HepG2 (cell line): Measurements from ENCODE around the gene LBX2. TPM values are rescaled to one million over a fixed set of nuclear protein-coding genes. Genes with fewer than 3 reads are reported as not detected.
A peak's percentile ranks its signal among the peaks of the same experiment; 100 is the strongest.

Experiments
- ATF3 ChIP-seq: sonication (generic); formaldehyde crosslinking; IDR thresholded peaks from 2 replicates; pipeline ENCODE4 v1.4.0; 2020; ENCODE audit warnings: missing genetic modification reagents
- CHCHD3 ChIP-seq: sonication (generic); formaldehyde crosslinking; IDR thresholded peaks from 2 replicates; pipeline ENCODE4 v1.8.0; 2022; ENCODE audit warnings: mild to moderate bottlenecking, missing genetic modification reagents, moderate library complexity
- DMTF1 ChIP-seq: sonication (generic); formaldehyde crosslinking; IDR thresholded peaks from 2 replicates; pipeline ENCODE4 v1.4.0; 2020; ENCODE audit warnings: mild to moderate bottlenecking, missing genetic modification reagents
- KAT2B ChIP-seq: fragments of 150-350 bp; IDR thresholded peaks from 2 replicates; pipeline ENCODE4 v1.6.1; 2014; ENCODE audit warnings: low read depth, low read length, borderline replicate concordance
- MLLT10 ChIP-seq: sonication (generic); formaldehyde crosslinking; IDR thresholded peaks from 2 replicates; pipeline ENCODE4 v1.4.0; 2020; ENCODE audit warnings: missing genetic modification reagents
- MXD4 ChIP-seq: IDR thresholded peaks from 2 replicates; pipeline ENCODE4 v1.6.1; 2016; ENCODE audit warnings: mild to moderate bottlenecking, missing biosample characterization, missing genetic modification reagents
- NCOA2 ChIP-seq: sonication (generic); formaldehyde crosslinking; IDR thresholded peaks from 2 replicates; pipeline ENCODE4 v1.8.0; 2022; ENCODE audit warnings: inconsistent platforms
- NFE2L1 ChIP-seq: sonication (generic); formaldehyde crosslinking; IDR thresholded peaks from 2 replicates; pipeline ENCODE4 v1.4.0; 2020; ENCODE audit warnings: missing genetic modification reagents, mild to moderate bottlenecking, borderline replicate concordance
- ONECUT2 ChIP-seq: sonication (generic); formaldehyde crosslinking; IDR thresholded peaks from 2 replicates; pipeline ENCODE4 v1.4.0; 2020; ENCODE audit warnings: missing genetic modification reagents
- REL ChIP-seq: sonication (generic); formaldehyde crosslinking; conservative IDR thresholded peaks from 2 replicates; pipeline ENCODE4 v1.8.0; 2022; ENCODE audit warnings: mild to moderate bottlenecking, missing genetic modification reagents, moderate library complexity
- SCMH1 ChIP-seq: sonication (generic); formaldehyde crosslinking; IDR thresholded peaks from 2 replicates; pipeline ENCODE4 v1.9.0; 2021; ENCODE audit warnings: missing genetic modification reagents, mild to moderate bottlenecking, borderline replicate concordance
- SMC3 ChIP-seq: IDR thresholded peaks from 2 replicates; pipeline ENCODE4 v1.6.1; 2011; ENCODE audit warnings: low read length, improper control_type of control experiment
- TEAD3 ChIP-seq: optimal IDR thresholded peaks from 2 replicates; pipeline ENCODE3; 2016; ENCODE audit warnings: borderline replicate concordance
- TP53 ChIP-seq: sonication (generic); formaldehyde crosslinking; conservative IDR thresholded peaks from 2 replicates; pipeline ENCODE4 v1.4.0; 2020; ENCODE audit warnings: missing genetic modification reagents
- ZBTB38 ChIP-seq: sonication (generic); formaldehyde crosslinking; IDR thresholded peaks from 2 replicates; pipeline ENCODE4 v1.5.1; 2020; ENCODE audit warnings: mild to moderate bottlenecking, missing genetic modification reagents
- ZKSCAN8 ChIP-seq: IDR thresholded peaks from 2 replicates; pipeline ENCODE4 v1.6.1; 2016; ENCODE audit warnings: borderline replicate concordance, missing genetic modification reagents, missing compliant biosample characterization
- ZNF160 ChIP-seq: sonication (generic); formaldehyde crosslinking; IDR thresholded peaks from 2 replicates; pipeline ENCODE4 v1.8.0; 2022; ENCODE audit warnings: mild to moderate bottlenecking, inconsistent platforms, missing genetic modification reagents
- ZNF207 ChIP-seq: fragments of 450-650 bp; IDR thresholded peaks from 2 replicates; pipeline ENCODE4 v1.6.1; 2016; ENCODE audit warnings: antibody characterized with exemption, borderline replicate concordance
- ZNF260 ChIP-seq: sonication (generic); formaldehyde crosslinking; IDR thresholded peaks from 2 replicates; pipeline ENCODE4 v1.4.0; 2020; ENCODE audit warnings: missing genetic modification reagents, low read depth, mild to moderate bottlenecking, borderline replicate concordance
- ZNF543 ChIP-seq: sonication (generic); formaldehyde crosslinking; IDR thresholded peaks from 2 replicates; pipeline ENCODE4 v1.4.0; 2020; ENCODE audit warnings: mild to moderate bottlenecking, missing genetic modification reagents
- ZSCAN31 ChIP-seq: sonication (generic); formaldehyde crosslinking; IDR thresholded peaks from 2 replicates; pipeline ENCODE4 v1.5.0; 2020; ENCODE audit warnings: low read depth, mild to moderate bottlenecking, missing genetic modification reagents
- polyA plus RNA-seq, 8 experiments: library from polyadenylated mRNA; depleted of rRNA in 3 of 8; stranded (reverse) in 7 of 8; unstranded in 1 of 8; fragments of >200 nt; fragmentation: Illumina TruSeq in 4 of 8; extraction: Trizol in 4 of 8; gene quantifications; 2 replicates each; pipeline versions ENCODE4 v1.2.1 to v1.2.3, GENCODE V29; 2011 to 2016; ENCODE audit warnings: low read depth in 4 of 8, missing spikeins in 1 of 8, mixed read lengths in 1 of 8; ENCODE audit not compliant: insufficient read depth in 1 of 8
- total RNA-seq, 5 experiments: library from RNA; depleted of rRNA; stranded (reverse); fragments of >200 nt; fragmentation: Illumina TruSeq; extraction: Trizol; gene quantifications; 2 replicates each; pipeline ENCODE4 v1.2.3, GENCODE V29; 2016; ENCODE audit warnings: low read depth in 1 of 5
- TF ChIP-seq, protein P1 (sequence below): sonication (generic); formaldehyde crosslinking; IDR thresholded peaks from 2 replicates; pipeline ENCODE4 v1.8.1; 2023; ENCODE audit warnings: mild to moderate bottlenecking, moderate library complexity, missing genetic modification reagents
- TF ChIP-seq, protein P2 (sequence below): sonication (generic); formaldehyde crosslinking; IDR thresholded peaks from 2 replicates; pipeline ENCODE4 v1.5.1; 2020; ENCODE audit warnings: missing genetic modification reagents, mild to moderate bottlenecking, borderline replicate concordance
- TF ChIP-seq, protein P3 (sequence below): sonication (generic); formaldehyde crosslinking; IDR thresholded peaks from 2 replicates; pipeline ENCODE4 v1.8.0; 2023; ENCODE audit warnings: mild to moderate bottlenecking, missing genetic modification reagents

The LBX2 gene
- total and polyA plus RNA-seq, 2 of the 13 experiments (the other 11 are each of a cell fraction or from before 2014, with no cell fraction given) = 6.4 to 8.1 TPM

DNA sequence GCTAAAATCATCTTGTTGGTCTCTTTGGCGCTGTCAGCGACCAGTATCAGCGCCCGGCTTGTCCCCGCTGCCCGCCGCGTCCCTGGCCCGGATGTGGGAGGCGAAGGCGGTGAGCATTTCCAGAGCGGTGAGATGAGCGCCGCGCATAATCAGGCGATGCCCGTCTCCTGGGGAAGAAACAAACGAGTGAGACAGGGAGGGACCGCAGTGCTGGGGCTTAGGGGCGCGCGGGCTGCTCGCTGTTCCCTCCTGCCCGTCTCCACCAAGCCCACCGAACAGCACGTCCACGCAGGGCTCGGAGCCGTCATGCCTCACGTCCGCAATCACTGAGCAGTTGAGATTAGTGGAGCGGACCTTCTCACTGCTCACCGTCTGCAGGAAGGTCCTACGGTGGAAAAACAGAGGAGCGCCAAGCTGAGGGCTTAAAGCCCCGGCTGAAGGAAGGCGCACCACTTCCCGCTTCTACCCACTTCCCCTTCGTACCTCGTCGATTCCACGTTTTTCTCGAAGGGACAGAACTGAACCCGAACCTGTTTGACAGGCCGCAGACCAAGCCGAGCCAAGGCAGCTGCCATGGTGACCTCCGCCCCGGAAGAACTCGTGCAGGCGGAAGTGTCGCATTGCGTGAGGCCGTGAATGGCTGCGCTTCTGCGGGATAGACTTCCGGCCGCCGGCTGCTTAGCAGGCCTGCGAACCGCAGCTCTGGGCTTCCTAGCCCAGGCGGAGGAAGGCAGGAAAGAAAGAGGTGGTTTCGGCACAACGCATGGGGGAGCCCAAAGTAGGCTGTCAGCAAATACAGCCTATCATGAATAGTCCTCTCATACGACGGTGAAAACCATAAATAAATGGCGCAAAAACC is 27.1 kb downstream of the LBX2 start, which contains the start of gene MRPL53 (continued):
- TF ChIP-seq REL (CRISPR knock-in tag) = no peak; the same call in 1 of the 2 replicates
- TF ChIP-seq, protein P1, sequence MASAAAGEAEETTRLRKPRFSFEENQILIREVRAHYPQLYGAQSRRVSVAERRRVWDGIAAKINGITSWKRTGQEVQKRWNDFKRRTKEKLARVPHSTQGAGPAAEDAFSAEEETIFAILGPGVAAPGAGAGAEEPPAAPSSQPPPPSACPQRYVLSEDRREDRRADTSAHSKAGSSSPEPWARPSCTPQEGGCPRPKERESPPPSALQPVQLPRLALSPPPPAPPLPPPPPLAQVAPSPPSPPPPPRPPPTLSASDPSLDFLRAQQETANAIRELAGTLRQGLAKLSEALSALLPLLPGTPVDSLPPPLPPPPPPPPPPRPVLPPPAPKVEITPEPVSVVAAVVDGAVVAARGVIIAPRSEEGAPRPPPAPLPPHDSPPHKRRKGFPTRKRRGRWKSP (CRISPR knock-in tag) = peak; percentile 88
- TF ChIP-seq, protein P2, sequence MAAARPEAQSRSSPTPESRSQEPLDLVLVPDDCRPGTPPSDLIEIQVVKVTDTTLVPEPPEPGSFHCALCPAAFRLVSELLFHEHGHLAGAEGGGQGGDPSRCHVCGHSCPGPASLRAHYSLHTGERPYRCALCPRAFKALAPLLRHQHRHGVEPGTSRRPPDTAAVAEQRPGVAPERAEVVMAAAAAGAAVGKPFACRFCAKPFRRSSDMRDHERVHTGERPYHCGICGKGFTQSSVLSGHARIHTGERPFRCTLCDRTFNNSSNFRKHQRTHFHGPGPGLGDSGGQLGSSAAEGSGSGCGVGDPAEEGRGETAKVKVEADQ = peak; percentile 98; the same call in 1 of the 2 replicates
- TF ChIP-seq NFE2L1 (CRISPR knock-in tag) = no peak; the same call in 1 of the 2 replicates
- peak; percentile 95; the same call in 1 of the 2 replicates for TF ChIP-seq ZNF543 (CRISPR knock-in tag)
- TF ChIP-seq ZSCAN31 (CRISPR knock-in tag) = peak; percentile 99
- TF ChIP-seq MXD4 (CRISPR knock-in tag) = peak; percentile 96
- peak; percentile 52; the same call in 1 of the 2 replicates for TF ChIP-seq NCOA2 (CRISPR knock-in tag)
- TF ChIP-seq SCMH1 (CRISPR knock-in tag) = no peak
- TF ChIP-seq ATF3 (CRISPR knock-in tag) = no peak
- TF ChIP-seq KAT2B = no peak
- TF ChIP-seq ZBTB38 = peak; percentile 90
- peak; percentile 73; the same call in 1 of the 2 replicates for TF ChIP-seq ZKSCAN8
- peak; percentile 73 for TF ChIP-seq TEAD3 (CRISPR knock-in tag)
- no peak for TF ChIP-seq ZNF207
- TF ChIP-seq CHCHD3 (CRISPR knock-in tag) = peak; percentile 72; the same call in 1 of the 2 replicates
- no peak for TF ChIP-seq DMTF1 (CRISPR knock-in tag)
- TF ChIP-seq ZNF260 = no peak
- TF ChIP-seq SMC3 = no peak
- TF ChIP-seq, protein P3, sequence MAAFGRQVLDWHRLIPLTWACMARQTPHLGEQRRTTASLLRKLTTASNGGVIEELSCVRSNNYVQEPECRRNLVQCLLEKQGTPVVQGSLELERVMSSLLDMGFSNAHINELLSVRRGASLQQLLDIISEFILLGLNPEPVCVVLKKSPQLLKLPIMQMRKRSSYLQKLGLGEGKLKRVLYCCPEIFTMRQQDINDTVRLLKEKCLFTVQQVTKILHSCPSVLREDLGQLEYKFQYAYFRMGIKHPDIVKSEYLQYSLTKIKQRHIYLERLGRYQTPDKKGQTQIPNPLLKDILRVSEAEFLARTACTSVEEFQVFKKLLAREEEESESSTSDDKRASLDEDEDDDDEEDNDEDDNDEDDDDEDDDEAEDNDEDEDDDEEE (CRISPR knock-in tag) = peak; percentile 80; the same call in 1 of the 2 replicates
- peak; percentile 91 for TF ChIP-seq ZNF160 (CRISPR knock-in tag)
- TF ChIP-seq TP53 (CRISPR knock-in tag) = peak; percentile 88; the same call in 1 of the 2 replicates
- no peak for TF ChIP-seq ONECUT2 (CRISPR knock-in tag)
- TF ChIP-seq MLLT10 = no peak
